Measurements from ENCODE around the gene NUDC. TPM values are rescaled to one million over a fixed set of nuclear protein-coding genes. Genes with fewer than 3 reads are reported as not detected.
"Not testable (repeated sequence)": the region's sequence is repeated elsewhere in the genome, so short reads cannot be mapped to it uniquely, and the experiment has no call there.

The NUDC gene
- total RNA-seq: 10 to 100 TPM; 43.0 to 48.4 TPM
- long read RNA-seq, donor 1, transcript NUDC-201 (9 exons, 1,800 nt): major isoform, 75 of 76 reads
- long read RNA-seq, donor 1, partial matches to known transcripts: 0 of 76 reads
- long read RNA-seq, donor 1, other reads (novel, unspliced or antisense): 1 of 76 reads
- long read RNA-seq, donor 2, transcript NUDC-201 (9 exons, 1,800 nt): major isoform, 977 of 1,043 reads
- long read RNA-seq, donor 2, partial matches to known transcripts: 11 of 1,043 reads
- long read RNA-seq, donor 2, other reads (novel, unspliced or antisense): 55 of 1,043 reads

GRCh38 chr1:26921540-26922430 lies at the start of gene NUDC:
NUDC (plus strand) TSS chr1:26921743; CDS start chr1:26921849, 106 bp downstream.
- peak; percentile 99 for DNase-seq (ENCODE audit: low spot score)
- intact Hi-C loops (cut with DNase I): no loop called here

- intact Hi-C loops (cut with DNase I): loop anchor here in 1 of 2 donors (10.0 kb wide), 1 partner anchor 58 kb away; no protein-coding TSS in a partner anchor
- not testable (repeated sequence) for DNase-seq (ENCODE audit: low spot score)
Observed at GRCh38 chr1:26873097-26873496, 48.4 kb upstream of the NUDC start.

GRCh38 chr1:26874896-26875295 lies 46.6 kb upstream of the NUDC start:
- intact Hi-C loops (cut with DNase I): loop anchor here in 1 of 2 donors (2.0 to 10.0 kb wide), 2 partner anchors 20 to 60 kb away; no protein-coding TSS in a partner anchor
- no peak for DNase-seq (ENCODE audit: low spot score)

- no peak for DNase-seq (ENCODE audit: low spot score)
- intact Hi-C loops (cut with DNase I): loop anchor here in 1 of 2 donors (10.0 kb wide), 1 partner anchor 63 kb away; no protein-coding TSS in a partner anchor
Observed at GRCh38 chr1:26877326-26877725, 44.2 kb upstream of the NUDC start.

DNA sequence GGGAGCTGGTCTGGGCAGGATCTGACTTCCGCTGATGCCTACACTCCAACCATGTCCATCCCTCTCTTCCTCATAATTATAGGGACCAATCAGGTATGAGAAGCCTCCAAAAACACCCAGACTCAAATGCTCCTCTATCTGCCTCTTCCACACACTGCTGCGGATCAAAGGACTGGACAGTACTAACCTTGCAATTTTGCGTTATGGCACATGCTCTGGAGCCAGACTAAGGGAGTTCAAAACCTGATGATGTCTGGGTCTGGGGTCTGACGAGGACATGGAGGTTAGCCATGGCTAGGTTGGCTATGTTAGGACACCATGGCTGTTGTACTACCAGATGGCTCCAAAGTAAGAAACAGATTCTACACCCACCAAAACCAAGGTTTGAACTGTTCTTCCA lies 41.8 kb upstream of the NUDC start:
- peak; percentile 6 for DNase-seq (ENCODE audit: low spot score)
- intact Hi-C loops (cut with DNase I): loop anchor here (1.0 to 10.0 kb wide), 3 partner anchors 65 to 275 kb away; no protein-coding TSS in a partner anchor

GRCh38 chr1:26881611-26882010 lies 39.9 kb upstream of the NUDC start:
- intact Hi-C loops (cut with DNase I): loop anchor here in 1 of 2 donors (10.0 kb wide), 1 partner anchor 277 kb away; no protein-coding TSS in a partner anchor
- DNase-seq (ENCODE audit: low spot score): peak; percentile 19

DNA sequence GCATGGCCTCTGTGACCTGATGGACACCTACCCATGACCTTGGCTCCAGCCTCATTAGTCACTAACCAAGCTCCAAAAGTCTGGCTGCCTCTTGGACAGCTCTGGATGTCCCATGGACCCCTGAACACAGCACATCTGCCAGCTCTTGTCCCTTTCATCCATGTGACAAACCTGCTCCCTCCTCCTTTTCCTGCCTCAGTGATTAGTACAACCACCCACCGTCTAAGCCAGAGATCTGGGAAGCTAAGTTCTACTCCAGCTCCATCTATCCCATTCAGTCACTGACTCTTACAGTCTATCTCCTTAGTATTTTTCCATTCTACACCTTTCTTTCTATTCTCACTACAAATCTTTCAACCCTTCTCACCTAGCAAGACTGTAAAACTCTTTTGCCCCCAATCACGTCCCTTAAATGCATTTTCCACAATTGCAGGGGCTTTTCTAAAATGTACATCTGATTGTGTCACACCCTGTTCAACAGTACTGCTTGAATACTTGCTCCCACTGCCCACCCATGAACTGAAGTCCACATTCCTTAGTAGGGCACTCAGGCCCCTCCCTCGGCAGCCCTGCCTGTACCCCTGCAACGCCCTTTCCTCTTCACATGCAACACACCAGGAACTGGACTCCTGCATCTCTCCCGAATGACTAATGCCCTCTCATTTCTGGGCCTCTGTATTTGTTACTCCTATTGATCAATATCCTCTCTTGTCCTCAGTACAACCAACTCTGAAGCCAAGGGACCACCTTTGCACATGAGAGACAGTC lies 38.7 kb upstream of the NUDC start:
- intact Hi-C loops (cut with DNase I): loop anchor here in 1 of 2 donors (10.0 kb wide), 1 partner anchor 278 kb away; no protein-coding TSS in a partner anchor
- DNase-seq (ENCODE audit: low spot score): peak; percentile 18

- DNase-seq (ENCODE audit: low spot score): peak; percentile 10
- intact Hi-C loops (cut with DNase I): loop anchor here in 1 of 2 donors (10.0 kb wide), 1 partner anchor 282 kb away; no protein-coding TSS in a partner anchor
Observed at GRCh38 chr1:26887125-26887524, 34.4 kb upstream of the NUDC start.

GRCh38 chr1:26888231-26888630 lies 33.3 kb upstream of the NUDC start:
- peak; percentile 10 for DNase-seq (ENCODE audit: low spot score)
- intact Hi-C loops (cut with DNase I): loop anchor here in 1 of 2 donors (10.0 kb wide), 1 partner anchor 283 kb away; no protein-coding TSS in a partner anchor

DNA sequence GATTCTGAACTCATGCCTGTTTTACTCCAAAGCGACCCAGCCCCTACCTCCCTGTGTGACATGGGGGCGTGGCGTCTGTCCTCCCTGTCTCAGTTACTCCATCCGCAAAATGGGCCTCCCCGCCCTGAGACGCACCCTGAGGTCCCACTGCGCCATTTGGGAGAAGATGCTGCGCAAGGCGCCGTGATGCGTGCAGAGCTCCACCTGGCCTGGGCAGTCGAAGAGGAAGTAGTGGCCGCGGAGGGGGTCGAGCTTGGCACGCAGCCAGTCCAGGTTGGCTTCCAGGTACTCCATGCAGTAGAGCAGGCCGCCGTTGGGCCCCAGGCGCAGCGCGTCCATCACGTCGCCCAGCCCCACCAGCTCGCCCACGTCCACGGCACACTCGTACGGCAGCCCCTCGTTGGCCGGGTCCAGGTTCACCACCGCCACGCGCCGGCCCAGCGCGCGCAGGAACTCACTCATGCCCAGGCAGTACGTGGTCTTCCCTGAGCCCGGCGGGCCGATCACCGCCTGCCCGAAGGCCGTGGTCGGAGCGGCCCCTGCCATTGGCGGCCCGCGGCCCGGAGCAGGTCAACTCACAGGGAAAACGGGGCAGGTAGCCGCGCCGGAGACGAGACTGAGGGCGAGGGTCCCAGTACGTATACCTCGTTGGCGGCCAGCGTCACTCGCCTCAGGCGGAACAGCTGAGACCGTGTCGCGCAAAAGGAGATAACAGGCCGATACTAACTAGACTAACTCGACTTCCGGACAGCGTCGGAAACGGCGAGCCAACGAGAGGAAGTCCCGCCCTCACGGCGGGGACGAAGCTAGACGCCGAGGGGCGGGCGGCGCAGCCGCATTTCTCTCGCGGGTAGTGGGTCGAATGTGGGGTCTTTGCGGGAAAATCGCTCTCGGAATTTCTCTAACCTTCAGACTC lies 31.7 kb upstream of the NUDC start, which contains the start of gene GPN2:
Gene GPN2, minus strand, starts transcription at position 733 of the 916 bp plus-strand sequence. Its CDS starts 187 bp downstream, at position 546.
- peak; percentile 93 for DNase-seq (ENCODE audit: low spot score)
- intact Hi-C loops (cut with DNase I): loop anchor here in 1 of 2 donors (10.0 kb wide), 1 partner anchor 285 kb away; no protein-coding TSS in a partner anchor

GRCh38 chr1:26890467-26890796 lies 31.1 kb upstream of the NUDC start:
- no peak for DNase-seq (ENCODE audit: low spot score)

GRCh38 chr1:26894263-26894662 lies 27.3 kb upstream of the NUDC start:
- intact Hi-C loops (cut with DNase I): no loop called here
- DNase-seq (ENCODE audit: low spot score): peak; percentile 32

More at GRCh38 chr1:26890467-26890796, 31.1 kb upstream of the NUDC start:
- intact Hi-C loops (cut with DNase I): no loop called here

GRCh38 chr1:26897351-26897750 lies 24.2 kb upstream of the NUDC start:
- intact Hi-C loops (cut with DNase I): no loop called here
- peak; percentile 66 for DNase-seq (ENCODE audit: low spot score)

- intact Hi-C loops (cut with DNase I): no loop called here
- DNase-seq (ENCODE audit: low spot score): peak; percentile 97
Observed at GRCh38 chr1:26900001-26900814, 21.3 kb upstream of the NUDC start, which contains the start of gene GPATCH3. GPATCH3 (minus strand) TSS chr1:26900467; CDS start chr1:26900442, 25 bp downstream.

DNA sequence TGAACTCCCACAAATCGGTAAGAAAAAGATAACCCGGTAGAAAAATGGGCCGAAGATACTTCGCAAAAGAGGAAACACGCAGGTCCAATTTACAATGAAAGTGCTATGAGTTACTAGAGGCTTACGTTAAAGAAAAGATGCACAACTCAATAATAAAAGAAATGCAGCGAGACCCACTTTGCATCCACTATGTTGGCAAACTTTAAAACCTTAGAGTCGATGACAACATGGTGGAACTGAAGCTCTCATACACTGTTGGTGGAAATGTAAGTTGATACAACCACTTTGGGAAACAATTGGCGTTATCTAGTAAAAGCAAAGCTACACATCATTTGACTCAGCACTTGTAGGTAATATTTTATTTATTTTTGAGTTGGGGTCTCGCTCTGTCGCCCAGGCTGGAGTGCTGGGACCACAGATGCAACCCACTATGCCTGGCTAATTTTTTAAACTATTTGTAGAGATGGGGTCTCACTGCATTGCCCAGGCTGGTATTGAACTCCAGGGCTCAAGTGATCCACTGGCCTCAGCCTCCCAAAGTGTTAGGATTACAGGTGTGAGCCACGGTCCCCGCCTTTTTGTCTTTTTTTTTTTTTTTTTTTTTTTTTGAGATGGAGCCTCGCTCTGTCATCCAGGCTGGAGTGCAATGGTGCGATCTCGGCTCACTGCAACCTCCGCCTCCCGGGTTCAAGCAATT lies 20.6 kb upstream of the NUDC start:
- DNase-seq (ENCODE audit: low spot score): peak; percentile 13
- intact Hi-C loops (cut with DNase I): no loop called here

Data from posterior vena cava (tissue), 2 donors.